ENCODE results near the gene DMD.

DMD gene

DNA sequence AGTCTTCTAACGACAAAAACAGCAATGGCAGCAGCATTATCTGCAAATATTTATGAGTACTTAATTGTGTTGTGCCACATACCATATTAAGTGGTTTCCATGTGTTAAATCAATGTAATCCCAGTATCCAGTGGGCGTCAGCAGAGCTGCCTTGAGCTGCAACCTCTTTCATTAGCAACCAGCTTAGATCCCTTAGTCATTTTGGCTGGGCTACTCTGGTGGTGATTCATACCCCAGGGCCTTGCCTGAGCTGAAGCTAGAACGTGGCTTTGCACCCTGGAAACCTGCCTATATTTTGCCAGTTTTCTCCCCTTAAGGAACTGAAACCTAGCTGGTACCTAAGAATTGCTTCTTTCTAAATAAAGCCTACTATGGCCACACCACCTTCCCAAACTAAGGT lies 1665.2 kb downstream of the DMD start:
- H3K4me3 ChIP-seq (ENCODE audit: control insufficient read depth in 1 of 7, extremely low read depth in 1 of 7, insufficient read depth in 4 of 7, low read depth in 2 of 7, low read length in 6 of 7), result no peak overlapping the region
- H3K27me3 ChIP-seq (replicated peaks in 2 of 5; ENCODE audit: control insufficient read depth in 4 of 5, insufficient read depth in 5 of 5, low read length in 4 of 5), result no peaks in the 10 kb centered on the region
- no peaks in the 10 kb centered on the region for H3K36me3 ChIP-seq (ENCODE audit: control insufficient read depth in 4 of 4, insufficient read depth in 4 of 4, low read length in 3 of 4)
- no peaks in the 10 kb centered on the region for H3K4me1 ChIP-seq (ENCODE audit: control extremely low read depth in 1 of 4, control insufficient read depth in 4 of 4, insufficient read depth in 4 of 4, low read length in 3 of 4)
- no peaks in the 10 kb centered on the region for H3K9me3 ChIP-seq (ENCODE audit: control extremely low read depth in 1 of 5, control insufficient read depth in 4 of 5, insufficient read depth in 2 of 5, low read depth in 1 of 5, low read length in 4 of 5)
- H3K27ac ChIP-seq (ENCODE audit: insufficient read depth in 1 of 2, low read depth in 1 of 2, low read length in 2 of 2, poor library complexity in 1 of 2, severe bottlenecking in 2 of 2), result no peak overlapping the region
- ChIA-PET POLR2A (no interaction called here), CTCF (no interaction called here)
- 68% methylated on average over 2 of the region's 3 CpGs for WGBS (ENCODE audit: insufficient coverage)
- DNase-seq, result no peak

DNA sequence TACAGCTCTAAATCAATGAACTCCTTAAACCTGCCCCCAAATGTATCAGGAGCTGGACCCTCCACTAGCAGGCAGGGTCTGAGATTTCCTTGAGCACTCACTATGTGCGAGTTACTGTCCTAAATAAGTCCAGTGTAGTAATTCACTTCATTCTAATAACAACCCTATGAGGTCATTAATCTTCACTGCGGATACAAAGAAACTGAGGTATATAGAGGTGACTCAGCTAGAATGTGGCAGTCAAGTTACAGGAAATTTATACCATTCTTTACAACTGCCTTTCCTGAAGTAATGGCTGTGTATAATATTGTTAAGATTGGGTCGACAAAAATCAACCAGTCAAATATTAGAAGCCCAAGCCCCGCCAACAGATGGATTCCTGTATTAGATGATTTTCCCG lies 1665.6 kb downstream of the DMD start:
- Histone ChIP-seq H3K27ac (ENCODE audit: insufficient read depth in 1 of 2, low read depth in 1 of 2, low read length in 2 of 2, poor library complexity in 1 of 2, severe bottlenecking in 2 of 2) (no peak overlapping the region), H3K27me3 (replicated peaks in 2 of 5; ENCODE audit: control insufficient read depth in 4 of 5, insufficient read depth in 5 of 5, low read length in 4 of 5) (no peaks in the 10 kb centered on the region), H3K36me3 (ENCODE audit: control insufficient read depth in 4 of 4, insufficient read depth in 4 of 4, low read length in 3 of 4) (no peaks in the 10 kb centered on the region), H3K9me3 (ENCODE audit: control extremely low read depth in 1 of 5, control insufficient read depth in 4 of 5, insufficient read depth in 2 of 5, low read depth in 1 of 5, low read length in 4 of 5) (no peaks in the 10 kb centered on the region), H3K4me1 (ENCODE audit: control extremely low read depth in 1 of 4, control insufficient read depth in 4 of 4, insufficient read depth in 4 of 4, low read length in 3 of 4) (no peaks in the 10 kb centered on the region), H3K4me3 (ENCODE audit: control insufficient read depth in 1 of 7, extremely low read depth in 1 of 7, insufficient read depth in 4 of 7, low read depth in 2 of 7, low read length in 6 of 7) (no peak overlapping the region)
- CTCF ChIA-PET, result no interaction called here
- no peak for DNase-seq
- POLR2A ChIA-PET, result no interaction called here
- no CpG with 5 or more reads among the region's 5 CpGs for whole genome bisulfite sequencing (ENCODE audit: insufficient coverage)

DNA sequence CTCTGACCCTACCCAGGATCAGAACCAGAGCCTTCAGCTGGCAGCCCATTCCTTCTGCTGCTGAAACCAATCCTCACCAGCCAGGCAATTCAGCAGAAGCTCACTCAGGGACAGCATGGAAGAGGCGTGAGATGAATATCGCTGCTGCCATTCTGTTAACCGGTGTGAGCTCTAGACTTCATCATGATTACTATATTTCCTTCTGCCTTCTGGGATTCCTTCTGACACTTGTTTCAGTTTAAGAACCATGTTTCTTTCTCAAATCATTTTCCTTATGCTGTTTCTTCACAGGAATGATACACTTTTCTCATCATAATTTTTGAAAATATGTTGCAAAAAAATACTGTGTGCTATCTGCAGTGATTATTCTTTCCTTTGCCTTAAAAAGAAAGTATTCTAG lies 1666.2 kb downstream of the DMD start:
- POLR2A ChIA-PET, result no interaction called here
- no peaks in the 10 kb centered on the region for H3K9me3 ChIP-seq (ENCODE audit: control extremely low read depth in 1 of 5, control insufficient read depth in 4 of 5, insufficient read depth in 2 of 5, low read depth in 1 of 5, low read length in 4 of 5)
- CTCF ChIA-PET, result no interaction called here
- no peak overlapping the region for H3K4me3 ChIP-seq (ENCODE audit: control insufficient read depth in 1 of 7, extremely low read depth in 1 of 7, insufficient read depth in 4 of 7, low read depth in 2 of 7, low read length in 6 of 7)
- no peak for DNase-seq
- H3K27ac ChIP-seq (ENCODE audit: insufficient read depth in 1 of 2, low read depth in 1 of 2, low read length in 2 of 2, poor library complexity in 1 of 2, severe bottlenecking in 2 of 2), result no peak overlapping the region
- no peaks in the 10 kb centered on the region for H3K27me3 ChIP-seq (replicated peaks in 2 of 5; ENCODE audit: control insufficient read depth in 4 of 5, insufficient read depth in 5 of 5, low read length in 4 of 5)
- H3K36me3 ChIP-seq (ENCODE audit: control insufficient read depth in 4 of 4, insufficient read depth in 4 of 4, low read length in 3 of 4), result no peaks in the 10 kb centered on the region
- WGBS (ENCODE audit: insufficient coverage), result 92% methylated on average over 2 of the region's 3 CpGs
- H3K4me1 ChIP-seq (ENCODE audit: control extremely low read depth in 1 of 4, control insufficient read depth in 4 of 4, insufficient read depth in 4 of 4, low read length in 3 of 4), result no peaks in the 10 kb centered on the region

DNA sequence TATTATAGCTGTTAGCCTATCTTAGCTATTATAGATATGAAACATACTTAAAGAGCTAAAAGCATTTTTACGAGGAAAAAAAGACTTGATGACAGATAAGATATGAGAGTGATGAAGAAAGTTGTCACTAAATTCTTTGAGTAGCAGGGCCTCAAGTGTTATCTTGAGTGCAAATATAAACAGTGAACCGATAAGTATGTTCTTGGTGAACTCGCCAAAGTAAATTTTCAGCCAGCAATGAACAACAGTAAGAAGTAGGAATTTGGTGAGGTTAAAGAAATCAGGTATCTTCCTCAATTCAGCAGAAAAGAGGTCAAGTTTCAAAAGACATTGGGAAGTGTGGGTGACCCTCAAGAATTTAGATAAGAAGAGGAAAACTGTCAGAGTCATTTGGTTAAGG lies 1667.7 kb downstream of the DMD start:
- H3K27me3 ChIP-seq (replicated peaks in 2 of 5; ENCODE audit: control insufficient read depth in 4 of 5, insufficient read depth in 5 of 5, low read length in 4 of 5), result no peaks in the 10 kb centered on the region

DNA sequence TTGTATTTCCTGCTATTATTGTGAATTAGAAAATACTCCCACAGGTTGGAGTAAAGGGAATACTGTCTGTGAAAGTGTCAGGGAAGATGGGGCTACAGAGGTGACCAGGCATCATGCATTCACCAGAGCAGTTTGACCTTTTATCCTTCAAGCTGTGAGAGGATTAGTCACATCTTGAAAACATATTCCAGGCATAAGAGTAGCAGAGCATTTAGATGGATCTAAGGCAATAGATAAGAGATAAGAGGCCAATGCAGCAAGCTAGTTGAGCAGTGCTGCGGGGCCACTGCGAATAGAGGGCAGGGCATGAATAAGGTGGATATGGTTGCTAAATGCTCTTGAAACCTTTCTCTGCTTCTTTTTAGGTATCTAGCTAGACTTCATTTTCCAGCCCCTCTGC lies 1668.8 kb downstream of the DMD start:
- Histone ChIP-seq H3K36me3 (ENCODE audit: control insufficient read depth in 4 of 4, insufficient read depth in 4 of 4, low read length in 3 of 4) (no peaks in the 10 kb centered on the region), H3K4me3 (ENCODE audit: control insufficient read depth in 1 of 7, extremely low read depth in 1 of 7, insufficient read depth in 4 of 7, low read depth in 2 of 7, low read length in 6 of 7) (no peak overlapping the region), H3K27me3 (replicated peaks in 2 of 5; ENCODE audit: control insufficient read depth in 4 of 5, insufficient read depth in 5 of 5, low read length in 4 of 5) (no peaks in the 10 kb centered on the region), H3K27ac (ENCODE audit: insufficient read depth in 1 of 2, low read depth in 1 of 2, low read length in 2 of 2, poor library complexity in 1 of 2, severe bottlenecking in 2 of 2) (no peak overlapping the region), H3K4me1 (ENCODE audit: control extremely low read depth in 1 of 4, control insufficient read depth in 4 of 4, insufficient read depth in 4 of 4, low read length in 3 of 4) (no peaks in the 10 kb centered on the region), H3K9me3 (ENCODE audit: control extremely low read depth in 1 of 5, control insufficient read depth in 4 of 5, insufficient read depth in 2 of 5, low read depth in 1 of 5, low read length in 4 of 5) (no peaks in the 10 kb centered on the region)
- POLR2A ChIA-PET, result no interaction called here
- CTCF ChIA-PET, result no interaction called here
- WGBS (ENCODE audit: insufficient coverage), result 100% methylated on average over 2 of the region's 2 CpGs
- no peak for DNase-seq

More for the DNA sequence above, 1667.7 kb downstream of the DMD start:
- Histone ChIP-seq H3K9me3 (ENCODE audit: control extremely low read depth in 1 of 5, control insufficient read depth in 4 of 5, insufficient read depth in 2 of 5, low read depth in 1 of 5, low read length in 4 of 5) (no peaks in the 10 kb centered on the region), H3K36me3 (ENCODE audit: control insufficient read depth in 4 of 4, insufficient read depth in 4 of 4, low read length in 3 of 4) (no peaks in the 10 kb centered on the region), H3K4me3 (ENCODE audit: control insufficient read depth in 1 of 7, extremely low read depth in 1 of 7, insufficient read depth in 4 of 7, low read depth in 2 of 7, low read length in 6 of 7) (no peak overlapping the region), H3K27ac (ENCODE audit: insufficient read depth in 1 of 2, low read depth in 1 of 2, low read length in 2 of 2, poor library complexity in 1 of 2, severe bottlenecking in 2 of 2) (no peak overlapping the region), H3K4me1 (ENCODE audit: control extremely low read depth in 1 of 4, control insufficient read depth in 4 of 4, insufficient read depth in 4 of 4, low read length in 3 of 4) (no peaks in the 10 kb centered on the region)
- WGBS (ENCODE audit: insufficient coverage), result 100% methylated on average over 3 of the region's 3 CpGs
- no peak for DNase-seq
- ChIA-PET POLR2A (no interaction called here), CTCF (no interaction called here)

DNA sequence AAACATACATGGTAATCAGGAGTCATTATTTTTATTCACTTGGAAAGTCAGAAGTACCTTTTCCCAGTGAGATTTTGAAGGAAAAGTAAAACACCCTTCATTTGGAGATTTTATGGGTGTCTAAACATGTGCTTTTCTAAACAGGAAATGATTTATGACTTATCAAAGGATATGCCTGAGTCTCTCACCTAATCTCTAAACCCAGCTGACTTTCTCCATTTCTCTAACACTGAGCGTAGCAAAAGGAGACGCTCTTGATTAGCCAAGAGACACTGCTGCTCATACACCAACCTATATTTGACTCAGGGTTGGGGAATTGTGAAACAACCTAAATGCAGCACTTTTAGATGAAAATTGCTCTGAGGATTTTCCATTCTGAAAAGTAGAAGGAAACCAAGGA lies 1671.0 kb downstream of the DMD start:
- no peak for DNase-seq
- ChIA-PET POLR2A (no interaction called here), CTCF (no interaction called here)
- H3K9me3 ChIP-seq (ENCODE audit: control extremely low read depth in 1 of 5, control insufficient read depth in 4 of 5, insufficient read depth in 2 of 5, low read depth in 1 of 5, low read length in 4 of 5), result no peaks in the 10 kb centered on the region
- no peak overlapping the region for H3K27ac ChIP-seq (ENCODE audit: insufficient read depth in 1 of 2, low read depth in 1 of 2, low read length in 2 of 2, poor library complexity in 1 of 2, severe bottlenecking in 2 of 2)
- H3K4me1 ChIP-seq (ENCODE audit: control extremely low read depth in 1 of 4, control insufficient read depth in 4 of 4, insufficient read depth in 4 of 4, low read length in 3 of 4), result no peaks in the 10 kb centered on the region
- no peak overlapping the region for H3K4me3 ChIP-seq (ENCODE audit: control insufficient read depth in 1 of 7, extremely low read depth in 1 of 7, insufficient read depth in 4 of 7, low read depth in 2 of 7, low read length in 6 of 7)
- H3K36me3 ChIP-seq (ENCODE audit: control insufficient read depth in 4 of 4, insufficient read depth in 4 of 4, low read length in 3 of 4), result no peaks in the 10 kb centered on the region
- 80% methylated on average over 1 of the region's 2 CpGs for WGBS (ENCODE audit: insufficient coverage)
- no peaks in the 10 kb centered on the region for H3K27me3 ChIP-seq (replicated peaks in 2 of 5; ENCODE audit: control insufficient read depth in 4 of 5, insufficient read depth in 5 of 5, low read length in 4 of 5)

DNA sequence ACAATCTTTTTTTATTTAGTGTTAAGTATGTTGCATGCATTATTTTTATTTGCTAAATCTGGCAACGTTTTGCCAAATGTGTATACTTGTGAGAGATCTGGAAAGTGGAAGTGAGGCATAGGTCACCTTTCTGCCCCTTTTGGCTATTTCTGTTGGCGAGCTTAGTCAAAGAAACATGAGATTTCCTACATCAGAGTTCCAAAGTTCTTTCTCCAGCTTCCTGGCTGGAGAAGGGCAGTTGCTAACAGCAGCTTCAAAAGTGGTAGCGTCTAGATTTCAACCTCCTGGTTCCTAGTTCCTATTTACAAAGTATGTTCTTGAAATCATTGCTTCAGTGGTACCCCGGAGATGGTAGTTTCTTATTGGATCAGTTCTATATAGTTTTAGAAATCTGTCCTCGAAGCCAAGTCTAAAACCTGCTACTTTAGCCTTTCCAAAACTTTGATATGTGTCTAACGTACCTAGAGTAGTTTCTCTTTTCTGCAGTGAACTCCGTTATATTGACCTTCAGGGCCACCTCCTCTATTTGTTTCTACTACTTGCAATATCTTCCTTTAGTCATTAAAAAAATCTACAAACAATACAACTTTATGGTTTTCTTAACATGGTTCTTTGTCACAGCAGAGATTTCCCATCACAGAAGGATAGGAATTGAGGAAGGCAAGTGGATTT lies 1683.8 kb downstream of the DMD start:
- no peak for DNase-seq
- CTCF ChIA-PET, result no interaction called here
- no peaks in the 10 kb centered on the region for H3K4me1 ChIP-seq (ENCODE audit: control extremely low read depth in 1 of 4, control insufficient read depth in 4 of 4, insufficient read depth in 4 of 4, low read length in 3 of 4)
- no peaks in the 10 kb centered on the region for H3K36me3 ChIP-seq (ENCODE audit: control insufficient read depth in 4 of 4, insufficient read depth in 4 of 4, low read length in 3 of 4)
- no peak overlapping the region for H3K4me3 ChIP-seq (ENCODE audit: control insufficient read depth in 1 of 7, extremely low read depth in 1 of 7, insufficient read depth in 4 of 7, low read depth in 2 of 7, low read length in 6 of 7)
- H3K27ac ChIP-seq (ENCODE audit: insufficient read depth in 1 of 2, low read depth in 1 of 2, low read length in 2 of 2, poor library complexity in 1 of 2, severe bottlenecking in 2 of 2), result no peak overlapping the region
- H3K27me3 ChIP-seq (replicated peaks in 2 of 5; ENCODE audit: control insufficient read depth in 4 of 5, insufficient read depth in 5 of 5, low read length in 4 of 5), result no peaks in the 10 kb centered on the region
- H3K9me3 ChIP-seq (ENCODE audit: control extremely low read depth in 1 of 5, control insufficient read depth in 4 of 5, insufficient read depth in 2 of 5, low read depth in 1 of 5, low read length in 4 of 5), result no peaks in the 10 kb centered on the region
- POLR2A ChIA-PET, result no interaction called here
- WGBS (ENCODE audit: insufficient coverage), result 94% methylated on average over 5 of the region's 7 CpGs
